ENCODE results near the gene SLC26A4. TPM values are rescaled to one million over a fixed set of nuclear protein-coding genes. Genes with fewer than 3 reads are reported as not detected.

Gene SLC26A4
- total RNA-seq, 4 donors from 2014 or later, result 0.65 to 2.2 (median 0.98) TPM

DNA sequence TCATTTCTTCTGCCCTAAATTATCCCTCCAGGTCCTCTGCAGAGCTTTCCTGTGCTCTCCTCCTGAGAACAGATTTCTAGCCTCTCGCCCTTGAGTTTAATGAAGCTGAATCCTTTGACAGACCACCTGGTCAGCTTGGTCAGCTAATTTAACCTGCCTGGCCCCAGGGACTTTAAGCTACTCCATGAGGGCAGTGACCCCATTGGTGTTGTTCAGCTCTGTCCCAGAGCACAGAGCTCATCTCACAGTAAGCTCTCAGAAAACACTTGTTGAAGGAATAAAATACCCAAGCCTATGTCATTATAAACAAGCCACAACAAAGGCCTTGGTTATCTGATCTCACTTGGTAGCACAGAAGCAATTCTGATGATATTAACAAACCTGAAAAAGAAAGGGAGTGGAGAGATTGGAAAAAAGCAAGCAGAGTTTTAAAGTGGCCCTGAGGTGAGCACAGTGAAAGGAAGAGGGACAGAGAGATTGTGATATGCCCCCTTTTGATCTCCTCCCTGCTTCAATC, 24.4 kb downstream of the SLC26A4 start:
- ATAC-seq (ENCODE audit: low FRiP score), result no peak
- TF ChIP-seq, protein P1, sequence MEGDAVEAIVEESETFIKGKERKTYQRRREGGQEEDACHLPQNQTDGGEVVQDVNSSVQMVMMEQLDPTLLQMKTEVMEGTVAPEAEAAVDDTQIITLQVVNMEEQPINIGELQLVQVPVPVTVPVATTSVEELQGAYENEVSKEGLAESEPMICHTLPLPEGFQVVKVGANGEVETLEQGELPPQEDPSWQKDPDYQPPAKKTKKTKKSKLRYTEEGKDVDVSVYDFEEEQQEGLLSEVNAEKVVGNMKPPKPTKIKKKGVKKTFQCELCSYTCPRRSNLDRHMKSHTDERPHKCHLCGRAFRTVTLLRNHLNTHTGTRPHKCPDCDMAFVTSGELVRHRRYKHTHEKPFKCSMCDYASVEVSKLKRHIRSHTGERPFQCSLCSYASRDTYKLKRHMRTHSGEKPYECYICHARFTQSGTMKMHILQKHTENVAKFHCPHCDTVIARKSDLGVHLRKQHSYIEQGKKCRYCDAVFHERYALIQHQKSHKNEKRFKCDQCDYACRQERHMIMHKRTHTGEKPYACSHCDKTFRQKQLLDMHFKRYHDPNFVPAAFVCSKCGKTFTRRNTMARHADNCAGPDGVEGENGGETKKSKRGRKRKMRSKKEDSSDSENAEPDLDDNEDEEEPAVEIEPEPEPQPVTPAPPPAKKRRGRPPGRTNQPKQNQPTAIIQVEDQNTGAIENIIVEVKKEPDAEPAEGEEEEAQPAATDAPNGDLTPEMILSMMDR (IDR thresholded peaks at IDR 0.05), result no peak
- no peak for DNase-seq (ENCODE audit: low spot score)

DNA sequence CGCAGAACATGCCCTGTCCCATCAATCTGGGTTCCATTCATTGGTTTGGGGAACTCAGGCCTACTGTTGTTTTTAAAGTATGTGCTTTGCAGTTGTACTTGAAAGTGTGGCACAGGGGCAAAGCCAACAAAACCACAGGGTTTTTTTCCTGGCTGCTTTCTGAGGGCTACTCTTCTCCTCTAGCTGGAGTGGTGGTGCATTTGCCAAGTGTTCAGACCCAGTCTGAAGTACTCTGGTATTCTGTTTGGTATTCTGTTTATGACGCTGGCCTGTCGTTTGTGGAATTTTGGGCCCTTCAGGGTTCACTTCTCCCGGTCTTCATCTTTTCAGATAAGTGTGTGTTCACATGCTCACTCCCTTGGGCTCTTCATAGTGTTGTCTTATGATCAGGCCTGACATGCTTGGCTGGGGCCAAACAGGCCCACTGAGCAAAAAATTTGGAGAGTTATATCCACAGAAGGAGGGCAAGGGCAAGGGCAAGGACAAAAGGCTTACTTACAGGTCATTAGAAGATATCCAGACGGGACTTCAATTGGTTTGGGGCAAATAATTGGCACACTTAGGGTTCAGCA, 26.3 kb downstream of the SLC26A4 start:
- ATAC-seq (ENCODE audit: low FRiP score), result no peak
- no peak for DNase-seq (ENCODE audit: low spot score)
- TF ChIP-seq, protein P1 (IDR thresholded peaks at IDR 0.05), result no peak

DNA sequence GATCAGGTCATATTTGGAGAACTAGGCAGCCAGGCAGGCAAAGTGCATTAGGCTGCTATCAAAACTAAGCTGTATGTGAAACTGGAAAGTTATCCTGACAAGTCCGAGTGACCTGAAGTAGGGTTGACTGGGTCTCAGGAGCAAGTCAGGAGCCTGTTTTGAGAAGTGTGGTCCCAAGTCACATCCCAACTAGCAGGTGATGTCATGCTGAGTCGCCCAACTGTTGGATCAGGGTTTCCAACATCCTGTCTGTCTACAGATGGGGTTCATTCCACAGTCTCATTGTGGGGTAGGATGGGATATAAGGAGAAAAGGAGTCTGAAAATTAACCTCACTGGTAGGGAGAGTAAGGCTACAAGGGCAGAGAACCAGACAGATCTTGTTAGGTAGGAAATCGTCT, 27.0 kb downstream of the SLC26A4 start:
- ATAC-seq (ENCODE audit: low FRiP score) (no peak), DNase-seq (ENCODE audit: low spot score) (no peak)
- TF ChIP-seq, protein P1 (IDR thresholded peaks at IDR 0.05), result no peak

DNA sequence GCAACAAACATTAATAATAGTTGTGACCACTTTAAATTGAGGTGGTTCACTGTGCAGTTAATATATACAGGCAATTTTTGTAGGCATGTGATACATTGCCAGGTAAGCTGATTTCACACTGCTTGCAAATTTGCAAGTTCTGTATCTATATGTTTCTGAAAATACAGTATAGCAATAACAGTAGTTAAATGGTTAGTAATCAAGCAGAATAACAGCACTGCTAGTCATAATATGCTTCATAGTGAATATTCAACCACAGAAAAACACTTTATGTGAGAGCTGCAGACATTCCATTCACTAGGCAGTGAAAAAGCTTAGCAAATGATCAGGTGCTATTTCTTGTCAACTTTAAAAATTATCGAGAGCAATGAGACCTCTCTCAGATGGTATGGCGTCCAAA, 28.9 kb downstream of the SLC26A4 start:
- no peak for DNase-seq (ENCODE audit: low spot score)
- TF ChIP-seq, protein P1 (IDR thresholded peaks at IDR 0.05), result no peak
- ATAC-seq (ENCODE audit: low FRiP score), result no peak

DNA sequence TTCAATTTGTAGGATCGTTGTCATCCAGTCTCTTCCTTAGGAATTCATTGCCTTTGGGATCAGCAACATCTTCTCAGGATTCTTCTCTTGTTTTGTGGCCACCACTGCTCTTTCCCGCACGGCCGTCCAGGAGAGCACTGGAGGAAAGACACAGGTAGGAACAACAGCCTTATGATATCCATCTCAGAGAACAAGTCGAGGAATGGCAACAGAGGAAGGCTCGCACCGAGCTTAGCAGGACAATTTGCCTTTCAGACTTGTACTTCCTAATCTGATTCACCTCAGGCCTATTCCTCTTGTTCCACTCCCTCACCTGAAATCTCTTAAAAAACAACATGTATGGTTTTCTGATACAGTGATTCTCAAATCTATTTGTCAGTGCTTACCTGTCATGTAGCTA, 29.5 kb downstream of the SLC26A4 start:
- TF ChIP-seq, protein P1 (IDR thresholded peaks at IDR 0.05), result no peak
- no peak for ATAC-seq (ENCODE audit: low FRiP score)
- no peak for DNase-seq (ENCODE audit: low spot score)

DNA sequence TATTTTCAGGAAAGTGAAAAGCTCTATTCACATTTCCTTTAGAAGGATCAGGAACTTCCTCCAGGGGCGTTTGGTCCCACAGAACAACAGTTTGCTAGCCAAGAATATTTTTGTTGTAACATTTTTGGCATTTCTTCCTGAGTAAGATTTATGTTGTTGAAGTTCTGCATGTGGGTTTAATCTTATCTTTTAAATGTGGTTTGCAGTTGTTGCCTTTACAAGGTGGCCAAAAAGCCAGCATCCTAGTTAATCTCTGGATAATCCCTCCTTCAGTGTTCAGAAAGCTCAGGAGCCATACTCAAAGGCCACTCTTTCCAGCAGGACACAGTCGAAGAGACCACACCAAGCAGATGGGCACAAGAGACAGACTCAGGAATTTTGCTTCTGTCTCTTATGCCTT, 30.0 kb downstream of the SLC26A4 start:
- ATAC-seq (ENCODE audit: low FRiP score), result no peak
- no peak for DNase-seq (ENCODE audit: low spot score)
- TF ChIP-seq, protein P1 (IDR thresholded peaks at IDR 0.05), result no peak

DNA sequence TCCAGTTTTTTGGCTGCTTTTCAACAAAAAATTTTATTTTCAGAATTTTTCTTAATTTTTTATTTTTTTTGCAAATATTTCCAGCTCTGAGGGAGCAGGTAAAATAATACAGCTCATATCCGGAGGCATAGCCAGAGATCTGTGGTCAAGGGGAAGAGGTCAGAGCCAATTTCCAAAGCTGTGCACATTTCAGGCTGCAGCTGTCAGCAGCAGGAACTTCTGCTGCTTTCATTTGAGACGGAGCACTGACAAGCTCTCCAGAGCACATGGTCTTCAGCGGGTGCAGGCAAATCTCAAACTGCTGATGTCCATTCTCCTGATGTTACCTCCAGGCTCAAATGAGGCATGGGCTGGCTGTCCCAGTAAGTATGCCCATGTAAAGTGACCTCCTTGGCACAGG, 31.1 kb downstream of the SLC26A4 start:
- TF ChIP-seq, protein P1 (IDR thresholded peaks at IDR 0.05), result no peak
- DNase-seq (ENCODE audit: low spot score) (no peak), ATAC-seq (ENCODE audit: low FRiP score) (no peak)

All from omental fat pad (tissue), 4 donors.